HG02981 (cell line): ENCODE results near the gene RABGAP1L.

Experiments
- ATAC-seq: cut with Tn5 transposase; IDR thresholded peaks from one replicate; pipeline ENCODE4 v1.9.1; 2021; ENCODE audit warnings: mild to moderate bottlenecking, moderate library complexity; ENCODE audit not compliant: unreplicated experiment

The RABGAP1L gene

GRCh38 chr1:174740249-174740968 is 581.1 kb downstream of the RABGAP1L start:
- no peak for ATAC-seq

- ATAC-seq = no peak
Measured at GRCh38 chr1:174742805-174743653, 583.7 kb downstream of the RABGAP1L start.

GRCh38 chr1:174743654-174744561 is 584.6 kb downstream of the RABGAP1L start:
- no peak for ATAC-seq

GRCh38 chr1:174744886-174745285 is 585.6 kb downstream of the RABGAP1L start:
- no peak for ATAC-seq

GRCh38 chr1:174746024-174746808 is 586.9 kb downstream of the RABGAP1L start:
- ATAC-seq = no peak

GRCh38 chr1:174747613-174748012 is 588.3 kb downstream of the RABGAP1L start:
- ATAC-seq = no peak

GRCh38 chr1:174748586-174748985 is 589.3 kb downstream of the RABGAP1L start:
- ATAC-seq = no peak

- ATAC-seq = no peak
Measured at GRCh38 chr1:174753131-174753530, 593.8 kb downstream of the RABGAP1L start.

- ATAC-seq = no peak
Measured at GRCh38 chr1:174761335-174761734, 602.0 kb downstream of the RABGAP1L start.

- ATAC-seq = no peak
Measured at GRCh38 chr1:174761901-174762585, 602.7 kb downstream of the RABGAP1L start.

- ATAC-seq = no peak
Measured at GRCh38 chr1:174764191-174764590, 604.9 kb downstream of the RABGAP1L start.

GRCh38 chr1:174766727-174767126 is 607.4 kb downstream of the RABGAP1L start:
- ATAC-seq = no peak

- no peak for ATAC-seq
Measured at GRCh38 chr1:174768516-174768915, 609.2 kb downstream of the RABGAP1L start.

GRCh38 chr1:174768949-174769348 is 609.6 kb downstream of the RABGAP1L start:
- ATAC-seq = no peak

GRCh38 chr1:174769961-174770549 is 610.7 kb downstream of the RABGAP1L start:
- ATAC-seq = no peak

GRCh38 chr1:174775621-174776020 is 616.3 kb downstream of the RABGAP1L start:
- ATAC-seq = no peak

GRCh38 chr1:174777262-174777661 is 617.9 kb downstream of the RABGAP1L start:
- no peak for ATAC-seq

- no peak for ATAC-seq
Measured at GRCh38 chr1:174785510-174785909, 626.2 kb downstream of the RABGAP1L start.

- ATAC-seq = no peak
Measured at GRCh38 chr1:174786358-174786757, 627.0 kb downstream of the RABGAP1L start.
